Psoas muscle (tissue), 8 donors: ENCODE measurements around the gene CDS2. TPM values are rescaled to one million over a fixed set of nuclear protein-coding genes. Genes with fewer than 3 reads are reported as not detected.

Experiments used
- ATAC-seq, 4 donors: fragments of 200-7000 bp; cut with Tn5 transposase; one replicate each; pipeline ENCODE4 v1.9.1; 2020; ENCODE audit warnings: moderate library complexity in 3 of 4, mild to moderate bottlenecking in 2 of 4
- DNase-seq, 2 donors: peaks; one replicate each; pipeline ENCODE4 v3.0.0-alpha.2; 2020
- H3K27ac ChIP-seq: fragments of 200-600 bp; one replicate; pipeline ENCODE4 v1.8.0; 2022
- H3K27me3 ChIP-seq, 3 donors: fragments of 200-600 bp in 1 of 3; one replicate each; pipeline versions ENCODE4 v1.6.1 to v1.8.0; 2013 to 2022; ENCODE audit warnings: low read length in 2 of 3, mild to moderate bottlenecking in 2 of 3, moderate library complexity in 1 of 3; ENCODE audit not compliant: insufficient read depth in 3 of 3
- H3K36me3 ChIP-seq, 2 donors: fragments of 200-600 bp in 1 of 2; one replicate each; pipeline versions ENCODE4 v1.6.1 to v1.8.0; 2013 to 2022; ENCODE audit warnings: low read depth in 1 of 2, mild to moderate bottlenecking in 1 of 2, moderate library complexity in 1 of 2; ENCODE audit not compliant: insufficient read depth in 1 of 2
- H3K4me1 ChIP-seq: fragments of 200-600 bp; one replicate; pipeline ENCODE4 v1.8.0; 2022
- H3K4me3 ChIP-seq: fragments of 200-600 bp; one replicate; pipeline ENCODE4 v1.8.0; 2022; ENCODE audit warnings: mild to moderate bottlenecking
- H3K9me3 ChIP-seq: fragments of 200-600 bp; one replicate; pipeline ENCODE4 v1.8.0; 2022
- CTCF ChIP-seq: fragments of 200-600 bp; IDR thresholded peaks from one replicate; pipeline ENCODE4 v1.8.0; 2022; ENCODE audit warnings: antibody characterized with exemption
- WGBS, 3 donors: extraction: QIAGEN DNeasy Blood & Tissue Kit; methylation state at CpG; one replicate each; pipeline versions ENCODE4 v1.1.6 to v1.1.7; 2013; 5-methylcytosine and 5-hydroxymethylcytosine counted together
- intact Hi-C, 2 donors: fragments of 100-400 bp; cut with DNase I; formaldehyde crosslinking; loops; one replicate each; pipeline versions ENCODE4 v1.11.0 to v1.14.2; 2022
- polyA plus RNA-seq, 3 donors: library from polyadenylated mRNA; stranded (reverse); fragments of 200-250 nt; gene quantifications; one replicate each; pipeline ENCODE4 v1.2.3, GENCODE V29; 2013
- total RNA-seq, 4 donors: library from RNA; stranded (reverse); fragmentation: NEBNext Ultra II Directional in 2 of 4; extraction: Animal tissue kit (Norgen Biotek cat#: 25700) in 2 of 4; gene quantifications; one replicate each; pipeline versions ENCODE4 v1.2.1 to v1.2.4, GENCODE V29; 2021 to 2023
- donor health status: healthy with polysubstance abuse.
- donor health status: DM: no; HTN: no; CAD: no; lungs with moderate emphysema.
- donor health status: Bipolar disorder and iron deficiency.
- donor health status: healthy.
- donor health status: DM: yes; HTN: yes; CAD: no.
- donor health status: DM: no; HTN: no; CAD: no.
- donor health status: DM: no; HTN: no; CAD: no.
- donor health status: DM: yes; HTN: yes; CAD: no.

CDS2 gene
- total and polyA plus RNA-seq, 7 donors: 8.0 to 34.1 (median 19.5) TPM

DNA sequence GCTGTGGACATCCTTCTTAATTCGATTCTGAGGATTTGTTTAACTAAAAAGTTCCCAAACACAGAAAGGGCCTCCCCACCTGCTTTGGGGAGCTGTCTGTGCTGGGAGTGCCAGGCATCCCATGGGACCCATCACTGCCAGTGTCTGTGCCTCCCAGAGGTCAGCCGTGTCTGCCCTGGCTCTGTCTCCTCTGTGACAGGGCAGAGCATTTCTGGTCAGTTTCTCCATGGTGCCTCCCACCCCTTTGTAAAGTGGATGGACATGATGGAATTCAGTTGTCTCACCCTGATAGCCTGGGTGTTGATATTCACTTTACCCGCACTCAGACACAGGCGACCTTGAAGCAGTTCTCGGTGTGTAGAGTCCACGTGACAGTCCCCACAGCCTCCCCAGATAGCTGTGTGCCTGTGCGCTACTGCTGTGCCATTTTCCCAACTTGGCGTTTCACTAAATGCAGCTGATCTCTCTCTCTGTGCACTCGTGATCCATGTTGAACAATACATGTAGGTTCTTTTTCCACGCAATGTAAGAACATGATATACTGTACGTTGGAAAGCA lies 70.5 kb downstream of the CDS2 start:
- intact Hi-C loops: no loop called here
- peak overlapping the region; percentile 65 for H3K27ac ChIP-seq
- H3K9me3 ChIP-seq: no peaks in the 10 kb centered on the region
- peaks cover 0 to 29% of the 10 kb centered on the region in 2 donors for H3K36me3 ChIP-seq
- 74 to 81% (median 74%) methylated on average over 11 of the region's 11 CpGs for WGBS, 3 donors
- H3K4me1 ChIP-seq: peaks cover 18% of the 10 kb centered on the region
- ATAC-seq (no peak), DNase-seq (no peak)
- H3K27me3 ChIP-seq: no peaks in the 10 kb centered on the region
- no peak for TF ChIP-seq CTCF
- H3K4me3 ChIP-seq: no peak overlapping the region

DNA sequence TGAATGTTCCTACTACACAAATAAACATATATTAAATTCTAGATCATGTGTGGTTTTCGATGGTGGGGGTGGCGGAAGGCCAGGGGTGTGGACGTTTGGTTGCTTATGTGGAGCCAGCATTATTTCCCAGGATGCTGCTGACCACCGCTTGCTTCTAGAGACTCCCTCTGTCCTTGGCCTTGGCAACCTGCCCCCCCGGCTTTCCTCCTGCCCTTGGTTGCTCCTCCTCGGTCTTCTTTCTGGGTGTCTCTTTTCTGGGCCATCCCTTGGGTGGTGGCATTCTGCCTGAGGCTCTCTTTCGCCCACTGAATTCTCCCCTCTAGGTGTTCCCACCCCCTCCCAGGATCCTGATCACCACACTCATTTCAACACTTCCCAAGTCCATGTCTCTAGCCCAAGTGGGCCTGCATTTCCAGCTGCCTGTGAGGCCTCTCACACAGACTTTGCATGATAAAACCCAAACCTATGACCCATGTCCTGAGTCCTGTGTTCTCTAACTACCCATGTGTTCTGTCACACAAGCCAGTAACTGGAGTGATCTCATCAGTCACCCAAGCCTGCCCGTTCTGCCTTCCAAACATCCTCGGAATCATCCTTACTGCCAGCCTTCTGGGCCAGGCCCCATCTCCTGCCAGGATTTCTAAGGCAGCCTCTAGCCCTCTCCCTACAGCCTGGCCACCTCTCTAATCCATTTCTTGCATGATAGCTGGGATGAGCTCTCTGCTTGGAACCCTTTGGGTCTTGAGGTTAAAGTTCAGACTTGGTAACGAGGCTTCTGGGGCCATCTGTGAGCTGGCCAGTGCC lies 71.2 kb downstream of the CDS2 start:
- 48 to 61% (median 56%) methylated on average over 10 of the region's 10 CpGs for WGBS, 3 donors
- intact Hi-C loops: no loop called here
- Histone ChIP-seq H3K27me3 (no peaks in the 10 kb centered on the region), H3K4me1 (peaks cover 18% of the 10 kb centered on the region), H3K4me3 (no peak overlapping the region), H3K9me3 (no peaks in the 10 kb centered on the region), H3K27ac (peak overlapping the region; percentile 65), H3K36me3 (peaks cover 0 to 22% of the 10 kb centered on the region in 2 donors)
- TF ChIP-seq CTCF: no peak
- ATAC-seq: peak; percentile 78 to 92 (median 86)
- DNase-seq: peak in 1 of 2 donors; percentile 70

GRCh38 chr20:5198651-5198924 lies 71.8 kb downstream of the CDS2 start:
- Histone ChIP-seq H3K36me3 (peaks cover 0 to 17% of the 10 kb centered on the region in 2 donors), H3K27ac (peak overlapping the region; percentile 65), H3K27me3 (no peaks in the 10 kb centered on the region), H3K4me3 (no peak overlapping the region), H3K9me3 (no peaks in the 10 kb centered on the region), H3K4me1 (peaks cover 18% of the 10 kb centered on the region)
- TF ChIP-seq CTCF: no peak
- peak; percentile 40 to 70 (median 45) for ATAC-seq
- 23 to 45% (median 39%) methylated on average over 8 of the region's 8 CpGs for WGBS, 3 donors
- no peak for DNase-seq
- intact Hi-C loops: no loop called here

- Histone ChIP-seq H3K36me3 (peaks cover 0 to 4% of the 10 kb centered on the region in 2 donors), H3K4me3 (no peak overlapping the region), H3K27ac (no peak overlapping the region), H3K27me3 (no peaks in the 10 kb centered on the region), H3K4me1 (peaks cover 3% of the 10 kb centered on the region), H3K9me3 (no peaks in the 10 kb centered on the region)
- no peak for TF ChIP-seq CTCF
- intact Hi-C loops: loop anchor here in 1 of 2 donors (10.0 kb wide), 1 partner anchor 241 kb away; no protein-coding TSS in a partner anchor
- DNase-seq (no peak), ATAC-seq (no peak)
- WGBS, 3 donors: 84 to 89% (median 84%) methylated on average over 4 of the region's 4 CpGs
Measured at GRCh38 chr20:5203380-5203779, 76.6 kb downstream of the CDS2 start.
